ENCODE results near the gene USP24. TPM values are rescaled to one million over a fixed set of nuclear protein-coding genes. Genes with fewer than 3 reads are reported as not detected.

Gene USP24
- total RNA-seq, 1 donor from 2014 or later, result 37.7 TPM

DNA sequence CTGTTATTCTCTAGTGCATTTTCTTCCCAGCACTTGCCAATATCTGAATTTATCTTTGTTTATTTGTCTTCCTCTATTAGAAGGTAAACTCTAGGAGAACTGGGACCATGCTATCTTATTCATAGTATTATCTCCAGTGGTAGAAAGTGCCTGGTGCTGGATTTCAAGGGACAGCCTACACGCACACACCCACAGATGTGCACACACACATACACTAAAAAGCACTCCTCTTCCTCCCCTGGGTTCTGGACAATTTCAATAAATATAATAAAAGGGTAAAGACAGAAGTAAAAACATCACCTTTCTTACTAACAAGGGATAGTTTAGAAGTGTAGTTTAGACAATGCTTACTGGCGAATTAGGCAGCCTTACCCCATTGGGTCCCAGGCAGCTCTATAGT lies 28.5 kb upstream of the USP24 start:
- no peak overlapping the region for H3K4me3 Mint-ChIP-seq (ENCODE audit: unreplicated experiment)
- TF ChIP-seq, protein P1, sequence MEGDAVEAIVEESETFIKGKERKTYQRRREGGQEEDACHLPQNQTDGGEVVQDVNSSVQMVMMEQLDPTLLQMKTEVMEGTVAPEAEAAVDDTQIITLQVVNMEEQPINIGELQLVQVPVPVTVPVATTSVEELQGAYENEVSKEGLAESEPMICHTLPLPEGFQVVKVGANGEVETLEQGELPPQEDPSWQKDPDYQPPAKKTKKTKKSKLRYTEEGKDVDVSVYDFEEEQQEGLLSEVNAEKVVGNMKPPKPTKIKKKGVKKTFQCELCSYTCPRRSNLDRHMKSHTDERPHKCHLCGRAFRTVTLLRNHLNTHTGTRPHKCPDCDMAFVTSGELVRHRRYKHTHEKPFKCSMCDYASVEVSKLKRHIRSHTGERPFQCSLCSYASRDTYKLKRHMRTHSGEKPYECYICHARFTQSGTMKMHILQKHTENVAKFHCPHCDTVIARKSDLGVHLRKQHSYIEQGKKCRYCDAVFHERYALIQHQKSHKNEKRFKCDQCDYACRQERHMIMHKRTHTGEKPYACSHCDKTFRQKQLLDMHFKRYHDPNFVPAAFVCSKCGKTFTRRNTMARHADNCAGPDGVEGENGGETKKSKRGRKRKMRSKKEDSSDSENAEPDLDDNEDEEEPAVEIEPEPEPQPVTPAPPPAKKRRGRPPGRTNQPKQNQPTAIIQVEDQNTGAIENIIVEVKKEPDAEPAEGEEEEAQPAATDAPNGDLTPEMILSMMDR (IDR thresholded peaks at IDR 0.05; ENCODE audit: unreplicated experiment), result no peak
- H3K9me3 Mint-ChIP-seq (ENCODE audit: unreplicated experiment), result no peaks in the 10 kb centered on the region
- no peaks in the 10 kb centered on the region for H3K4me1 Mint-ChIP-seq (ENCODE audit: unreplicated experiment)
- H3K27ac Mint-ChIP-seq (ENCODE audit: unreplicated experiment), result no peak overlapping the region
- peaks cover 1% of the 10 kb centered on the region for H3K27me3 Mint-ChIP-seq (ENCODE audit: unreplicated experiment)
- no peak for DNase-seq (ENCODE audit: low spot score)
- H3K36me3 Mint-ChIP-seq (ENCODE audit: low read depth, unreplicated experiment), result no peaks in the 10 kb centered on the region

DNA sequence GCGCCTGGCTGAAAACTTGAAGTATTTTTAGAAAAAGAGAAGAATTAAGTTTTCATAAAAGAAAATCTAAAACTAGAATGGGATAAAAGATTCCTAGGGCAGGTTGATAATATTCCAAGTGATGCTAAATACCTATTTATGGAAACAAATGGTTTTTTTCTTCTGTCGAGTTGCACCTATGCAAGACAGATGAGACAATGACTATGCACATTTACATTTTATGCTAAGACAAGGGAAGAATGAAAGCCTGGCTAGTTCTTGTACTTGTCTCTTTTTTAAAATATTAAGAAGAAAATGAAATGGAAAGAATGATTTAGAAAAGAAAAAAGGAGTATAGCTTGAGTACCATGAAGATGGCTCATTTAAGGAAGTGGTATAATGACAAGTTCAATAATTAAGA lies 24.4 kb upstream of the USP24 start:
- Mint-ChIP-seq H3K4me1 (ENCODE audit: unreplicated experiment) (no peaks in the 10 kb centered on the region), H3K27me3 (ENCODE audit: unreplicated experiment) (no peaks in the 10 kb centered on the region), H3K9me3 (ENCODE audit: unreplicated experiment) (no peaks in the 10 kb centered on the region), H3K36me3 (ENCODE audit: low read depth, unreplicated experiment) (no peaks in the 10 kb centered on the region), H3K27ac (ENCODE audit: unreplicated experiment) (no peak overlapping the region), H3K4me3 (ENCODE audit: unreplicated experiment) (no peak overlapping the region)
- TF ChIP-seq, protein P1 (IDR thresholded peaks at IDR 0.05; ENCODE audit: unreplicated experiment), result no peak
- DNase-seq (ENCODE audit: low spot score), result no peak

DNA sequence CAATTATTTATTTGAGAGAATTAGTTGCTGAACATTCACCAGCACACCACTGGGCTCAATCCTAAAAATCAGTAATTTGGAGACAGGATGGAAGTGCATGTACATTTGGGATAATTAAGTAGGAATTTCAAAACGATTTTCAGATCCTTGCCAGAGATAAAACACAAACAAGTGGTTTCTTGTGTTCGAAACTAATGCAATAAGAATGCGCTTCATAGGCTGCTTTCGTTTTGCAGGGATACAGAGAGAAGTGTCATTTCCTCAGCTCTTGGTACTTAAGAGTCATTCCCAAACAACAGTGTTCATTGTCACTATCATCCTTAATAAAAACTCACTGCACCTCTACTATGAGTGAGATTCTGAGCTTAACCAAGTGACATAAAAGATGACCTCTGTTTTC lies 20.6 kb upstream of the USP24 start:
- Mint-ChIP-seq H3K4me3 (ENCODE audit: unreplicated experiment) (no peak overlapping the region), H3K9me3 (ENCODE audit: unreplicated experiment) (no peaks in the 10 kb centered on the region), H3K4me1 (ENCODE audit: unreplicated experiment) (no peaks in the 10 kb centered on the region), H3K36me3 (ENCODE audit: low read depth, unreplicated experiment) (no peaks in the 10 kb centered on the region), H3K27me3 (ENCODE audit: unreplicated experiment) (no peaks in the 10 kb centered on the region), H3K27ac (ENCODE audit: unreplicated experiment) (no peak overlapping the region)
- DNase-seq (ENCODE audit: low spot score), result no peak
- TF ChIP-seq, protein P1 (IDR thresholded peaks at IDR 0.05; ENCODE audit: unreplicated experiment), result no peak

DNA sequence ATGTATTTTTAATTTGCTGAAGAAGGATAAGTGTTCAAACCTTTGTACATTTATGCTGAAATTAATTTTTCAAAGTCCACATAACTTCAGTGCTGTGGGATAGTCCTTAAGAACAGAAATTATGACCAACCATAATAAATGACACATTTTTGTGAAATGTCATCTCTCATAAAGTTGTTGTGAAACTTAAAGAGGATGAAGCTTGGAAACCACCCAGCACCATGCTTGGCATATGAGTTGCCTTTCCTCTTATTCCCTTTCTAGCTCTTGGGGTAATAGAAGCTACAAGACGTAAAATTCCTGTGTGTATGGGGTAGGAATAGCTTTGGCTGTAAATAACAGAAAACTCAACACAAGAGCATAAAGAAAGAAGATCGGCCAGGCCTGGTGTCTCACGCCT lies 18.9 kb upstream of the USP24 start:
- Mint-ChIP-seq H3K27ac (ENCODE audit: unreplicated experiment) (no peak overlapping the region), H3K36me3 (ENCODE audit: low read depth, unreplicated experiment) (no peaks in the 10 kb centered on the region), H3K9me3 (ENCODE audit: unreplicated experiment) (no peaks in the 10 kb centered on the region), H3K4me1 (ENCODE audit: unreplicated experiment) (no peaks in the 10 kb centered on the region), H3K27me3 (ENCODE audit: unreplicated experiment) (no peaks in the 10 kb centered on the region), H3K4me3 (ENCODE audit: unreplicated experiment) (no peak overlapping the region)
- DNase-seq (ENCODE audit: low spot score), result no peak
- TF ChIP-seq, protein P1 (IDR thresholded peaks at IDR 0.05; ENCODE audit: unreplicated experiment), result no peak

DNA sequence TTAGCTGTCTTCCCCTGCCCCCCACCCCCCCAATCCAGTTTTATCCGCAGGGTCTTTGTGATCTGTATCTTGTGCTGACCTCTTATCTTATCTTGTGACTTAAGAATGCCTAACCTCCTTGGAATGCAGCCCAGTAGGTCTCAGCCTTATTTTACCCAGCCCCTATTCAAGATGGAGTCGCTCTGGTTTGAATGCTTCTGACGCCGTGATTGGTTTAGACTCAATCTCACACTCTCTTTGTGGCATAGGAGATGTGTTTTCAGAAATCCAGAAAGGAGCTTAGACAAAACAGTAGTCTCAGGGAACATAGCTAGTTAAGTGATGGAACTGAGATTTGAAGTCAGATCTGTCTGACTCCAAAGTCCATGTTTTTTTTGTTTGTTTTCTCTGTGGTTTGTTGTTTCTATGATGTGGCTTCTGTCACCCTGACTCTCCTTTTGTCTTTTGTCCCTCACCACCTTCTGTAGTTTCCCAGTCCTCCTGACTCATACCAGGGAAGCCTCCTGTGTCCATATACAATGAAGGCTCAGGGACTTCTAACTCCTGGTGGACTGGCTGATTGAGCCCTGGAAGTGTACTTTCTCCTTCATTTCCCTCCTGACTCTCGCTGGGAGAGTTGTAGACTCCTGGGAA lies 18.1 kb upstream of the USP24 start:
- H3K27ac Mint-ChIP-seq (ENCODE audit: unreplicated experiment), result no peak overlapping the region
- H3K27me3 Mint-ChIP-seq (ENCODE audit: unreplicated experiment), result no peaks in the 10 kb centered on the region

More for the DNA sequence above, 18.1 kb upstream of the USP24 start:
- H3K9me3 Mint-ChIP-seq (ENCODE audit: unreplicated experiment), result no peaks in the 10 kb centered on the region
- no peaks in the 10 kb centered on the region for H3K4me1 Mint-ChIP-seq (ENCODE audit: unreplicated experiment)
- TF ChIP-seq, protein P1 (IDR thresholded peaks at IDR 0.05; ENCODE audit: unreplicated experiment), result no peak
- no peak for DNase-seq (ENCODE audit: low spot score)
- H3K4me3 Mint-ChIP-seq (ENCODE audit: unreplicated experiment), result no peak overlapping the region
- no peaks in the 10 kb centered on the region for H3K36me3 Mint-ChIP-seq (ENCODE audit: low read depth, unreplicated experiment)

All from endothelial cell (in vitro differentiated cells).